Measurements from ENCODE around the gene L1TD1.
"Not testable (repeated sequence)": the region's sequence is repeated elsewhere in the genome, so short reads cannot be mapped to it uniquely, and the experiment has no call there.

Gene L1TD1

DNA sequence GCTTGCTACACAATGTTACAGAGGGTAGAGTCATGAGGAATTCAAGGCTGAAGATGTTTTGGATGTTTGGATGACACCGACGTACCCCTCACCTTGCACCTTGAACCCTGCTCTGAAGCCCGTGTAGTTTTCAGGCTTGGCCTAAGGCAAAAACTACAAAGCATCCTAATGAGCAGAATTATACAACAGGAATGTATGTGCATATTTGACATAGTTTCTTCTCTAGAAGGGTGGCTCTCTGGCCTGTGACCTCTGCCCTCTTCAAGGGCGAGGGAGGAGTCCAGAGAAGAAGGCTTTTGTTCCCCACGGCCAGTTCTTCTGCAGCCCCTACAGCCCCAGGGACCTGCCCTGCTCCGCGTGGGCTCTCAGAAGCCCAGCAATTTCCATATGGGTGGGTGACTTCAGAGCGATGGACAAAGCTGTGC, 43.3 kb downstream of the L1TD1 start:
- DNase-seq, result no peak

- DNase-seq, result no peak
These were observed 43.9 kb downstream of the L1TD1 start for GRCh38 chr1:62238507-62238906.

DNA sequence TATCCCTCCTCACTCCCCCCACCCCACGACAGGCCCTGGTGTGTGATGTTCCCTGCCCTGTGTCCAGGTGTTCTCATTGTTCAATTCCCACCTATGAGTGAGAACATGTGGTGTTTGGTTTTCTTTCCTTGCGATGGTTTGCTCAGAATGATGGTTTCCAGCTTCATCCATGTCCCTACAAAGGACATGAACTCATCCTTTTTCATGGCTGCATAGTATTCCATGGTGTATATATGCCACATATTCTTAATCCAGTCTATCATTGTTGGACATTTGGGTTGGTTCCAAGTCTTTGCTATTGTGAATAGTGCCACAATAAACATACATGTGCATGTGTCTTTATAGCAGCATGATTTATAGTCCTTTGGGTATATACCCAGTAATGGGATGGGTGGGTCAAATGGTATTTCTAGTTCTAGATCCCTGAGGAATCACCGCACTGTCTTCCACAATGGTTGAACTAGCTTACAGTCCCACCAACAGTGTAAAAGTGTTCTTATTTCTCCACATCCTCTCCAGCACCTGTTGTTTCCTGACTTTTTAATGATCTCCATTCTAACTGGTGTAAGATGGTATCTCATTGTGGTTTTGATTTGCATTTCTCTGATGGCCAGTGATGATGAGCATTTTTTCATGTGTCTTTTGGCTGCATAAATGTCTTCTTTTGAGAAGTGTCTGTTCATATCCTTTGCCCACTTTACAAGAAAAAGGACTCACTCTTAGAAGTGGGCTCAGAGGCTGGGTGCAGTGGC, 45.2 kb downstream of the L1TD1 start:
- DNase-seq, result not testable (repeated sequence)

DNA sequence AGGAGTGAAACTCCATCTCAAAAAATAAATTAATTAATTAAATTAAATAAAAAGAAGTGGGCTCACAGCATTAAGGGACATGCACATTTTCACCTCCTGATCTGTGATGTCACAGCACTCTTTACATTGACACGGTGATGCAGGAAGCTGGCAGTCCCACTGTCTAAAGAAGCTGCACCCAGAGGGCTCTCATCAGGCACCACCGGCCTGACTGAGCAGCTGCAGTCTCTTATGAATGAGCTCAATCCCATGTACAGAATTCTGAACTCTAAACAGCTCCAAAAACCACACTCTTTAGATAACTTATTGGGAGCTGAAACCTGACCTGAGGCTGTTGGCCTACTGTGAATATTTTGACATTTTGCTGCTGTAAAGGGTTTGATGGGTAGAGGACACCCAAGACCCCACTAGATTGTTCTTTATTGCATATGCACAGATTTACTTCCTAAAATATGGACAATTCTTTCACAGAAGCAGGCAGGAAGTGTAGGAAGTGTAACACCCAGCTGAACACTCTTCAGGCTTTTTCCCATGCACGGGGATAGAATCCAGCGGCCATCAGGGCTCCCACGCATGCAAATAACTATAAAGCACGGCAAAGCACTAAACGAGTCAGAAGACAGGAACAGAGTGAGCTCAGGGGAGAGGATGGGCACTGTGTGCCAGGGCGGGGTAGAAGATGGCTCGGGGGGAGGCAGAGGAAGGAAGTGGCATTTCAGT, 46.2 kb downstream of the L1TD1 start:
- DNase-seq, result no peak

DNA sequence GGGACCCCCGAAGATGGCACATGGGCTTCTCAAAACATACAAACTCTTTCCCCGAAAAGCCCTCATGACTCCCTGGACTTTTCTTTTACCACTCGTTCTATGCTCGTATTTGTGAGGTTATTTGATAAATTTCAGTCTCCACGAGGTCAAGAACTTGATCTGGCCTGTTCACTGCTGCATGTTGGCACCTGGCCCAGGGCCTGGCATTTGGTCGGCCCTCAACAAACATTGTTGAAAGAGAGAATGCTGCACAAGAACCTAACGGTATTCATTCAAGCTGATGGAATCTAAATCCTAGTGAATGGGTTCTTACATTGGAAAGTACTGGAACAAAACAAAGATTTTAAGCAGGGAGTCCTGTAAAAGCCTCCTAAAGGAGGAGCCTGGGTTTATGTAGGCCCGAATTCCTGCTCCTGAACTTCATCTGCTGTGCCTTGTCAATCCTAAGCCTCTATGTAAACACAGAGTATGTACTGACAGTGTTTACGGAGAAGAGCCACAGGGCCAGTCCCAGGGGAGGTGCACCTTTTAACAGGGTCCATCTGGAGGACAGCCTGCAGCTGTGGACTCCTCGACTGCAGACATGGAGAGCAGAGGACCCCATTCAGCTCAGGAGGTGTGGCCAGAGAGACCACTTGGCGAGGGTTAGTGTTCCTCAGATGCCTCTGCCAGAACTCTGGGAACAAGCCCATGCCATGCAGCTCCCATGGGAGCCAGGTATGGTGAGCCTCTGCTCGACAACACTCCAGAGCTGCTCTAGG, 46.9 kb downstream of the L1TD1 start:
- peak; percentile 41 for DNase-seq

- DNase-seq, result not testable (repeated sequence)
These were observed 49.7 kb downstream of the L1TD1 start for GRCh38 chr1:62244380-62244779.

DNA sequence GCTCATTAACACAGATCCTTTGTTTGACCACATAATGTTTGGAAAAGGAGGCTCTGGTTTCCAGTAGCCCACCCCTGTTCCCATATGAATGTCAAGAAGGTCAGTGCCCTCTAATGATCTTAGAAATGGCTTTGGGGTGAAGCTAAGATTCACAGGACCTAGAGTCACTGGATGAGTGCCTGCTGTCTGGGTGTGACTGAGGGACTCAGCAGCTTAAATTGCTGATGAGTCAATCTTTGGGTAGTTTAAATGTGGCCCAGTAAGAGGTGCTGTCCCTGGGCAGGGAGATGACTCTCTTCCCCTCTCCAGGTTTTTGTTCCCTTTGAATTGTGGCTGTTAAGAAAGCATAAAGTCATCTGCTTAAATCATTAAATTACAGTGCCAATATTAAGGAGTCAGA, 50.6 kb downstream of the L1TD1 start:
- DNase-seq, result no peak

GRCh38 chr1:62247391-62248168, 52.9 kb downstream of the L1TD1 start:
- no peak for DNase-seq

DNA sequence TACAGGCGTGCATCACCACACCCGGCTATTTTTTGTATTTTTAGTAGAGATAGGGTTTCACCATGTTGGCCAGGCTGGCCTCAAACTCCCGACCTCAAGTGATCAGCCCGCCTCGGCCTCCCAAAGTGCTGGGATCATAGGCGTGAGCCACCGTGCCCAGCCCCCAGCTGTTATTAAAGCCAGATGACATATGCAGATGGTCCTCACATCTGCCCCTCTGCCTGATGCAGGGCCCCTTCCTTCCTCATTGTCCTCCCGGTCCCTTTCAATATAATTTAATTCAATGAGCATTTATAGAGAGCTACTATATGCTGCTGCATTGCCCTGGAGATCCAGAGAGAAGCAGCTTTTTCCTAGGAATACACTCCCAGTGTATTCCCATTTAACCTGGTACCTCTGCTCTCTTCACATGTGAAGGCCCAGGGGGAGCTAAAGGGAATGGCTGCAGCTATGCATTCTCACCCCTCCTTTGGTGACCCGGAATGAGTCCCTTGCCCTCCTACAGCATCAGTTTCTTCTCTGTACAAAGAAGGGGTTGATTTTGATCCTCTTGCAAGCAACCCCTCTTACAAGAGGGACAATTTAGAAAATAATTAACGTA, 55.6 kb downstream of the L1TD1 start:
- DNase-seq, result peak; percentile 36

DNA sequence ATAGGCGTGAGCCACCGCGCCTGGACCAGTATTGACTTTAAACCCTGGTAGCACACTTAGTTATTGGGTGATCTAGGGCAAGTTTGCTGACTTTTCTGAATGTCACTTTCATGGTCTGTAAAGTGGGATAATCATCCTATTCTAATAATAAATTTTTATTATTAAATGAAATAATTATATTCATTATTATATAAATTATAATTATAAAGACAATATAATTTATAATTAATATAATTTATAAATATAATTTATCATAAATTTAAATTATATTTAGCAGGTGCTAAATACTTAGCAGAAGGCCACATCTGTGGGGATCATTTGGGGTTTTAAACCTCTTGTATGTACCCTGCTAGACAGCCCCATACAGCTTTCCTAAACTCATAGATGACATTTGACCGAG, 64.9 kb downstream of the L1TD1 start:
- DNase-seq, result no peak

GRCh38 chr1:62260688-62261087, 66.0 kb downstream of the L1TD1 start:
- no peak for DNase-seq
